Neural cell (in vitro differentiated cells): Measurements from ENCODE around the gene SHISA9.

Experiments
- EP300 ChIP-seq: fragments of 450-650 bp; conservative IDR thresholded peaks from 2 replicates; pipeline ENCODE4 v1.6.1; 2014; ENCODE audit warnings: antibody characterized with exemption, mild to moderate bottlenecking, moderate library complexity; ENCODE audit not compliant: poor library complexity, severe bottlenecking
- EZH2 ChIP-seq: fragments of 200-600, 300-800 bp; shearing (Covaris generic), sonication (generic); IDR thresholded peaks from 2 replicates; pipeline ENCODE4 v1.6.1; 2014; ENCODE audit warnings: antibody characterized with exemption, low read length, borderline replicate concordance, mild to moderate bottlenecking; ENCODE audit not compliant: insufficient read depth, poor library complexity, severe bottlenecking
- MXI1 ChIP-seq: fragments of 450-650 bp; conservative IDR thresholded peaks from 2 replicates; pipeline ENCODE4 v1.6.1; 2014; ENCODE audit warnings: antibody characterized with exemption, mild to moderate bottlenecking; ENCODE audit not compliant: poor library complexity, severe bottlenecking
- POLR2AphosphoS5 ChIP-seq: IDR thresholded peaks from 2 replicates; pipeline ENCODE4 v1.6.1; 2012
- RAD21 ChIP-seq: fragments of 450-650 bp; conservative IDR thresholded peaks from 2 replicates; pipeline ENCODE4 v1.6.1; 2014; ENCODE audit warnings: antibody characterized with exemption, mild to moderate bottlenecking, moderate library complexity
- SMC3 ChIP-seq: fragments of 450-650 bp; conservative IDR thresholded peaks from 2 replicates; pipeline ENCODE4 v1.6.1; 2014; ENCODE audit warnings: antibody characterized with exemption, mild to moderate bottlenecking, moderate library complexity; ENCODE audit not compliant: poor library complexity
- TAF1 ChIP-seq: IDR thresholded peaks from 2 replicates; pipeline ENCODE4 v1.6.1; 2012; ENCODE audit warnings: low read depth
- TF ChIP-seq, protein P1 (sequence below): fragments of 450-650 bp; IDR thresholded peaks from 2 replicates; pipeline ENCODE4 v1.5.1; 2014; ENCODE audit warnings: antibody characterized with exemption, mild to moderate bottlenecking, moderate library complexity; ENCODE audit not compliant: poor library complexity, severe bottlenecking
- TF ChIP-seq, protein P2 (sequence below): IDR thresholded peaks from 2 replicates; pipeline ENCODE4 v1.6.1; 2012; ENCODE audit warnings: borderline replicate concordance

GRCh38 chr16:12985516-12985915 is 84.1 kb downstream of the SHISA9 start:
- no peak for TF ChIP-seq SMC3
- TF ChIP-seq, protein P1, sequence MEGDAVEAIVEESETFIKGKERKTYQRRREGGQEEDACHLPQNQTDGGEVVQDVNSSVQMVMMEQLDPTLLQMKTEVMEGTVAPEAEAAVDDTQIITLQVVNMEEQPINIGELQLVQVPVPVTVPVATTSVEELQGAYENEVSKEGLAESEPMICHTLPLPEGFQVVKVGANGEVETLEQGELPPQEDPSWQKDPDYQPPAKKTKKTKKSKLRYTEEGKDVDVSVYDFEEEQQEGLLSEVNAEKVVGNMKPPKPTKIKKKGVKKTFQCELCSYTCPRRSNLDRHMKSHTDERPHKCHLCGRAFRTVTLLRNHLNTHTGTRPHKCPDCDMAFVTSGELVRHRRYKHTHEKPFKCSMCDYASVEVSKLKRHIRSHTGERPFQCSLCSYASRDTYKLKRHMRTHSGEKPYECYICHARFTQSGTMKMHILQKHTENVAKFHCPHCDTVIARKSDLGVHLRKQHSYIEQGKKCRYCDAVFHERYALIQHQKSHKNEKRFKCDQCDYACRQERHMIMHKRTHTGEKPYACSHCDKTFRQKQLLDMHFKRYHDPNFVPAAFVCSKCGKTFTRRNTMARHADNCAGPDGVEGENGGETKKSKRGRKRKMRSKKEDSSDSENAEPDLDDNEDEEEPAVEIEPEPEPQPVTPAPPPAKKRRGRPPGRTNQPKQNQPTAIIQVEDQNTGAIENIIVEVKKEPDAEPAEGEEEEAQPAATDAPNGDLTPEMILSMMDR, result no peak
- TF ChIP-seq EZH2, result no peak
- TF ChIP-seq POLR2AphosphoS5, result no peak
- TF ChIP-seq, protein P2, sequence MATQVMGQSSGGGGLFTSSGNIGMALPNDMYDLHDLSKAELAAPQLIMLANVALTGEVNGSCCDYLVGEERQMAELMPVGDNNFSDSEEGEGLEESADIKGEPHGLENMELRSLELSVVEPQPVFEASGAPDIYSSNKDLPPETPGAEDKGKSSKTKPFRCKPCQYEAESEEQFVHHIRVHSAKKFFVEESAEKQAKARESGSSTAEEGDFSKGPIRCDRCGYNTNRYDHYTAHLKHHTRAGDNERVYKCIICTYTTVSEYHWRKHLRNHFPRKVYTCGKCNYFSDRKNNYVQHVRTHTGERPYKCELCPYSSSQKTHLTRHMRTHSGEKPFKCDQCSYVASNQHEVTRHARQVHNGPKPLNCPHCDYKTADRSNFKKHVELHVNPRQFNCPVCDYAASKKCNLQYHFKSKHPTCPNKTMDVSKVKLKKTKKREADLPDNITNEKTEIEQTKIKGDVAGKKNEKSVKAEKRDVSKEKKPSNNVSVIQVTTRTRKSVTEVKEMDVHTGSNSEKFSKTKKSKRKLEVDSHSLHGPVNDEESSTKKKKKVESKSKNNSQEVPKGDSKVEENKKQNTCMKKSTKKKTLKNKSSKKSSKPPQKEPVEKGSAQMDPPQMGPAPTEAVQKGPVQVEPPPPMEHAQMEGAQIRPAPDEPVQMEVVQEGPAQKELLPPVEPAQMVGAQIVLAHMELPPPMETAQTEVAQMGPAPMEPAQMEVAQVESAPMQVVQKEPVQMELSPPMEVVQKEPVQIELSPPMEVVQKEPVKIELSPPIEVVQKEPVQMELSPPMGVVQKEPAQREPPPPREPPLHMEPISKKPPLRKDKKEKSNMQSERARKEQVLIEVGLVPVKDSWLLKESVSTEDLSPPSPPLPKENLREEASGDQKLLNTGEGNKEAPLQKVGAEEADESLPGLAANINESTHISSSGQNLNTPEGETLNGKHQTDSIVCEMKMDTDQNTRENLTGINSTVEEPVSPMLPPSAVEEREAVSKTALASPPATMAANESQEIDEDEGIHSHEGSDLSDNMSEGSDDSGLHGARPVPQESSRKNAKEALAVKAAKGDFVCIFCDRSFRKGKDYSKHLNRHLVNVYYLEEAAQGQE, result no peak
- TF ChIP-seq RAD21, result no peak
- no peak for TF ChIP-seq EP300
- no peak for TF ChIP-seq MXI1
- TF ChIP-seq TAF1, result no peak
